ENCODE results near the gene STXBP4. TPM values are rescaled to one million over a fixed set of nuclear protein-coding genes. Genes with fewer than 3 reads are reported as not detected.
A peak's percentile ranks its signal among the peaks of the same experiment; 100 is the strongest.

Gene STXBP4, protein sequence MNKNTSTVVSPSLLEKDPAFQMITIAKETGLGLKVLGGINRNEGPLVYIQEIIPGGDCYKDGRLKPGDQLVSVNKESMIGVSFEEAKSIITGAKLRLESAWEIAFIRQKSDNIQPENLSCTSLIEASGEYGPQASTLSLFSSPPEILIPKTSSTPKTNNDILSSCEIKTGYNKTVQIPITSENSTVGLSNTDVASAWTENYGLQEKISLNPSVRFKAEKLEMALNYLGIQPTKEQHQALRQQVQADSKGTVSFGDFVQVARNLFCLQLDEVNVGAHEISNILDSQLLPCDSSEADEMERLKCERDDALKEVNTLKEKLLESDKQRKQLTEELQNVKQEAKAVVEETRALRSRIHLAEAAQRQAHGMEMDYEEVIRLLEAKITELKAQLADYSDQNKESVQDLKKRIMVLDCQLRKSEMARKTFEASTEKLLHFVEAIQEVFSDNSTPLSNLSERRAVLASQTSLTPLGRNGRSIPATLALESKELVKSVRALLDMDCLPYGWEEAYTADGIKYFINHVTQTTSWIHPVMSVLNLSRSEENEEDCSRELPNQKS
- polyA plus RNA-seq (2013, experiment 1 of 2; ENCODE audit: insufficient read length) = 3.2 TPM
- 3.2 TPM for polyA plus RNA-seq (2013, experiment 2 of 2; ENCODE audit: insufficient read length)

DNA sequence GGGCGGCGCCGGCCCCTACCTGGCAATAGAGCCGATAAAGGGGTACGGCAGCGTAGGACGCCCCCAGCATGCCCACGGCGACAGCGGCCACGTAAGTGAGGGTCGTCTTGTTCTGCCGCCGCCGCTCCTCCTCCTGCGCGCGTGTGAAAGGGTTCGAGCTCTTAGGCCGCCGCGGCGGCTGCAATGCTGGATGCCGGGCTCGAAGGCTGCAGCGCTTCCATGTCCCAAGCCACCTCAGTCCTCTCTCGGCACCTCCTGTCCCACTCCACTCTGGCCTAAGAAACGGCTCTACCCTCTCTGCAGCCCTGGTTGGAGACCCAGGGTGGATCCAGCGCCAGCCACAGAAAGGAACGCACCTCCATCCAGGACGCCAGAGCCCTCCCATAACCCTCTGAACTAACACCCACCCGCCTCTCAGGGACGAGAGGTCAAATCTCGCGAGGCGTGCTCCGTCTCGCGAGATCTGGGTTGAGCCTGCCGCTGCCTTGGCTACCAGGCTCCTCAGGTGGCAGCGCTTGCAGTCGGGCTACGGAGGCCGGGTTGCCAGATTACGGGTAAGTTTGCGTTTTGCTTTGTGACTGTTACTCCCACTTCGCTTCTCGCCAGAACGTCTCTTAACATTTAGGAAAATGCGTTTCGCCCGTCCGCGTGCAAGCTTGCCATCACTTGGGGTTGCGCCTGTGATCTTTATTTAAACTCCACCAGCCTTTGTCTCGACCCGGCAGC is at the start of gene STXBP4, which contains the start of gene COX11:
Gene STXBP4 (plus strand): TSS at position 504 of the 726 bp plus-strand sequence. CDS start 17,455 bp downstream, outside the sequence.
Gene COX11 (minus strand): TSS at position 393 of the 726 bp plus-strand sequence. CDS start 8 bp downstream, at position 385.
- peak; percentile 96 for DNase-seq

DNA sequence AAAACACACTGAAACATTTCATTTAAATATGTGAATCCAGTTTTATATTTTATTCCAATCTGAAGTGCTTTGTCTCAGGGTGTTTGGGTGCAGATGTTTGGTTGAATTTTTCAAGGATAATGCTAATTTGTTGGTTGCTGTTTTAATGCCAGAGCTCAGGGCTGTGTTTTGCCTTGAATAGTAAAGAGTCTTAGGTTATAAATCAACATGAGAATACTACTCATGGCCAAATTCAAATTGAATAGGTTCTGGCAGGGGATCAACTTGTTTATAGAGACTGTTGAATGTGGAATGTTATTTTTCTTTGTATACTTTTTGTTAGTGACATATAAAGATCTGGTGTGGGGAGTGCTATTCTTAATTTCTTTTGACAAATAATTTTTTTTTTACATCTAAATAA is 49.1 kb upstream of the STXBP4 start:
- no peak for DNase-seq

DNA sequence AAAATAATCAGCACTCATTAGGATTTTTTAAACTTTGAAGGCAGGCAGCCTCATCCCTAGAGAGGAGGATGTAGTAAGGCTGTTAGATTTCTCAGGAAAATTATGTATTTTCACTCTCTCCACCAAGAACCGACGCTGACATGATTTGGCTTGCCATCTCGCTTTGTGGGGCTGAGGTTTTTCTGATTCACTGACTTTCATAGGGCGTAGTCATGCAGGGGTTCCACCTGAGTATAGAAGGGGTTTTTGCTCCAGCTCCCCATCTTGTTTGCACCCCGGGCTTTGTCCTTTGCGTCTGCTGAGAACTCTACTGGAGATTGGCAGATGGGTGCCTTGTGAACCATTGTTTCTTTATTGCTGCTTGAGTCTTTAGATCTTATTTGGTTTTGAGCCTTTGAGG is 47.7 kb upstream of the STXBP4 start:
- DNase-seq = no peak

DNA sequence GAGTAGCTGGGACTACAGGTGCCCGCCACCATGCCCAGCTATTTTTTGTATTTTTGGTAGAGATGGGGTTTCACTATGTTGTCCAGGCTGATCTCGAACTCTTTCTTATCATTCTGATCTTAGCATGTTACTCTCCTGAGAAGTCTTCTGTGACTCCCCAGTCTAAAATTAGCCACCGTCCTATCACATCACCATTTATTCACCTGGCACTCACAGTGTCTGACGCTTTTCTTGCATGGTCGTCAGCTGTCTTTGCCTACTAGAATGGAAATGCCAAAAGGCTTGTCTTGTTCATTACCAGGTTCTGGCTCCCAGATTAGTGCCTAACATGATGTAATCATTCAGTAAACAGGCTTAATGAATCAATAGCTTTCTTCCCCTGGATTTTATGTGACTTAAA is 44.2 kb upstream of the STXBP4 start:
- DNase-seq = no peak

DNA sequence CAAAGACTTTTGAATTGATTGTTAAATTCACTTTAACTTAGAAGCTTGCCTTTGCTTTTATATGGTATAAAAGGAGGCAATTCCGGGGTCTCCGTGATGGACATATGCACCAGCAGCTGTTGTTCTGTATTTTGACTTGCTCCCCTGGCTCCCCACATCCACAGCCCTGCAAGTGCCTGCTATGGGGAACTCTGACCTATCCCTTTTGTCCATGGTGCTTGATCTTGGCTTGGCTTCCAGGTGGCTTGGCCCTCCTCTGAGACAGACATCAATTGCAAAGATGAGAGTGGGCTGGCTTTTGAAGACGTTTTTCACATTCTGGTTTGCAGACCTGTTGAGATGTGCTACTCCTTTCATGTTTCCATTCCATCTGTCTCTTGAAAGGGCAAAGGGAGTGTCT is 41.0 kb upstream of the STXBP4 start:
- no peak for DNase-seq

DNA sequence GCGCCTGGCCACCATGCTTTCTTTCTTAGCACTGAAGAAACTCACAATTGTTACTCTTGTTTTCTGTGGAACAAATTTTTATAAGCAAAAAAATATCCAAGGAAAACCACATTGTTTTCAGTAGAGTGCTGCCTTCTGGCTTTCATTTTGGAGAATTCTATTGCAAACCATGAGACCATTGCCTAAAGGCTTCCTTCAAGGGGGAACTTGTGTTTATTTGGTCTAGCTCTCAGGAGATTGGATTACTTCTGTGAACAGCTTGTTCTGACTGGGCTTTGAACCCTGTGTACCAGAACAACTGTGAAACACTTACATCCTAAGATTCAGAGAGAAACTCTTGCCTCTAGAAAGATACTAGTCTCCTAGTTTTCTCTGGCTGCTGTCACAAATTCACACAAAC is 35.9 kb upstream of the STXBP4 start:
- no peak for DNase-seq

DNA sequence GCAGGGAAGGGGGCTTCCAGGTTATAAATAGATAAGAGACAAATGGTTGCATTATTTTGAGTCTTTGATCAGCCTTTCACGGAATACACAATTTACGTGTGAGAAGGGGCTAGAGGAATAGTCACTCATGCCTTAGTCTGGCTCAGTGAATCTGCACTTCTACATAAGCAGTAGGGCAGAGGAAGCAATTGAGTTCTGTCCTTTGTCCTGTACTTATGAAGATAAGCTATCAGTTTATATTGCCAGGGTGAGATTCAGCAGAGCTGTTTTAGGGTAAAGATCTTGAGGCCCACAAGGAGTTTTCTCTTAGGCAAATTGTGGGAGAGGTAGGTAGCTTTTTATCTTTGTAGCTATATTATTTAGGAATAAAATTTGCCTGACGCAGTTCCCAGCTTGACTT is 34.6 kb upstream of the STXBP4 start:
- DNase-seq = no peak

DNA sequence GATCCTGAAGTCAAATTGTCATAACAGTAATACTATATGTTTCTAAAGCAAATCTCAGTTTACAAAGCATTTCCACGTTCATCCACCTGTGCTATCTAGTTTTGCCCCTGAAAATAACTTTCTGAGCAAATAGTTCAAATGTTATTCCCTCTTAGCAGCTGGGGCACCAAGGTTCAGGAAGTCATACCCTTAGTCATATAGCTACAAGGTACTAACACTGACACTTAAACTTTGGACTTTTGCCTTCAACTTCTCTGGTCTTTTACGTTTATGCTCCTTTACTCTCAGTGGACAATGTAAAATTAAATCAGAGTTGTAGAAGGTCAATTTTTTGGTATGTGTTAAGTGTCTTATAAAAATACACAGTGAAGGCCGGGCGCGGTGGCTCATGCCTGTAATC is 33.1 kb upstream of the STXBP4 start:
- no peak for DNase-seq

DNA sequence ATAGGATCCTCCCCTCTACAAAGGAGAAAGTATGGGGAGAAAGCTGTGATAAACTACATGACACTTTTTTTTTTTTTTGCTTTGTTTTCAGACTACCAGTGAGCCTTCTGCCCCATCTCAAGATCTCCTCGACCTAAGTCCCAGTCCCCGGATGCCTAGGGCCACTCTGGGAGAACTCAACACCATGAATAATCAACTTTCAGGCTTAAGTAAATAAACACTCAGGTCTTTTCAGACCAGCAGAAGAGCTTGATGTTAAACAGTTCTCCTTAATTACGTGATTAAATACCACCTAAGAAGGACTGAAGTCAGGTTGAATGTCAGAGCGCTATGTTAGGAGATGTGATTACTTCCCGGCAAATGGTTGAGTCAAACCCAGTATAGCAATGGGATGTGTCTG is 31.5 kb upstream of the STXBP4 start:
- DNase-seq = no peak

DNA sequence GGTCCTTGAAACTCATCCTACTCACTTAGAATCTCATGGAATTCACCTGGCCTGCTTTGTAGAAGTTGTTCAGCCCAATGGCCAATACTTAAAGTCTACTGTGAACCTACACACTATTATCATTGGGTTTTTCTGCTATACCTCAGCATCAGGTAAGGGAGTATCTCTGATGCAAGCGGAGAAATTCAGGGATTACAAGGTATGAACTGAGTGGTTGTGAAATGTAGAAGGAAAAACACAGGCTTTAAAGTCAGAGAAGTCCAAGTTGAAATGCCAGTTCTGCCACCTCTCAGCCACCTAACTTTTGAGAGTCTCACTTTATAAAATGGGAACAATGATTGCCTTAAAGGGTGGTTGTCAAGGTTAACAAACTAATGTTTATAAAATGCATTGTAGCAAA is 31.1 kb upstream of the STXBP4 start:
- DNase-seq = no peak

DNA sequence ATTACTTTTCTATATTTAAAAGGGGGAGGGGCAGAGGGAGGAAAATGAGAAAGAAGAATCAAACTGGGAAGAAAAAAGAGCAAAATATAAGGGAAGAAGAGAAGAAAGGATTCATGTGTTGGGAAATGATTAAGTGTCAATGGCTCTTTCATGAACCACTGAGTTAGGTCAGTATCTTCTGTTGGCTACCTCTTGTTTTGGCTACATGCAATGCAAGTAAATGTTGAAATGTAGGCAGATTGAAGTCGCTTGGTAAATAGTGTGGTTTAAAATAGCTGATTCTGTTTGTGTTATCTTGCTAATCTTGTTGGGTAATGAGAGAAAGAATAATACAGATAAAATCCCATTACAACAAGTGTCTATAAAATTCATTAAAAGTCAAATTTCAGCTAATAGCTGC is 27.3 kb upstream of the STXBP4 start:
- no peak for DNase-seq

DNA sequence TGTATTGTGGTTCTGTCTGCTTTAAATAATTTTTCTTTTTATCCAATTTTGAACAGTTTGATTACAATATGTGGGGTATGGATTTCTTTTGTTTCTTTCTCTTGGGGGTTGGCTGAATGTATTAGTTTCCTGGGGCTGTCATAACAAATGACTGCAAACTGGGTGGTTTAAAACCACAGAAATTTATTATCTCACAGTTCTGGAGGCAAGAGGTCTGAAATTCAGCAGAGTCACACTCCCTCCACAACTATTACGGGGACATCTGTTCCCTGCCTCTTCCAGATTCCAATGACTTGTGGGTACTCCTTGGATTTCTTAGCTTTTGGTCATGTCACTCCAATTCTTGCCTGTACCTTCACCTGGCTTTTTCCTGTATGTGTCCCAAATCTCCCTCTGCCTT is 23.8 kb upstream of the STXBP4 start:
- peak; percentile 64 for DNase-seq

DNA sequence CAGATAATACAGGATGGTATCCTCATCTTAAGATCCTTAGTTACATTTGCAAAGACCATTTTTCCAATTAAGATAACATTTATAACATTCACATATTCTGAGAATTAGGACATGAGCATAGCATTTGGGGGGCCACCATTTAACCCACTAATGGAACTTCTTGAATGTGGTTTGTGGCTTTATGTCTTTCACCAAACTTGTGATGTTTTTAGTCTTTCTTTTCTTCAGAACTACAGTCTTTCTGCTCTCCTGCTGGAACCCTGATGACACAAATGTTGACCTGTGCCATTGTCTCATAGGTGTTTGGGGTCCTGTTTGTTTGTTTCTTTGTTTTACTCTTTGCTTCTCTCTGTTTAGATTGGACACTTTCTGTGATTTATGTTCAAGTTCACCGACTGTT is 23.3 kb upstream of the STXBP4 start:
- no peak for DNase-seq

DNA sequence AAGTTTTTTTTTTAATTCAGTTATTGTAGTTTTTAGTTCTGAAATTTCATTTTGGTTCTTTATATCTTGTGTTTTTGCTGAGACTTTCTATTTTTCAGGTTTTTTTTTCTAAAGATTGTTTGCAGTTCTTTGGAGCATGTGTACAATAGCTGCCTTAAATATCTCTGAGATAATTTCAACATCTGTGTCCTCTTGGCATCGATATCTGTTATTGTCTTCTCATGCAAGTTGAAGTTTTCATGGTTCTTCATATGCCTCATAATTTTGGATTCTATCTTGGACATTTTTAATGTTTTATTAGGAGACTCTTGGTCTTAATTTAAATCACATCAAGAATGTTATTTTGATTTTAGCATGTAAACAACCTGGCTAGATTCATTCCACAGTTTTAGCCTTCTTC is 22.9 kb upstream of the STXBP4 start:
- DNase-seq = no peak

DNA sequence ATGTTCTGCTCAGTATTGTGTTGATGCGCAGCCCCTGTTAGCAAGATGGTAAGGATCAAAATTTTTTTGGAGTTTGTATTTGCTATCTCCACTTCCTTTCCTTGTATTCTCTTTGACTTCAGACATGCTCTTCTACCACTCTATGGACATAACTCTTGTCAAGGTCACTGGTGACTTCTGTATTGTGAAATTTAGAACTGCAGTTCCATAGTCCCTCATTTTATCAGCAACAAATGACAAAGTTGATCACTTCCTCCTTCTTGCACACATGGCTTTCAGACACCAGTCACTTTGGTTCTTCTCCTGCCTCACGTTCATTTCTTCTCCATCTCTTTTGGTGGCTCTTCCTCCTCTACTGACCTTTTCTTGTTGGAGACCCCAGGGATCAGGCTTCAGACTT is 21.2 kb upstream of the STXBP4 start:
- DNase-seq = no peak

DNA sequence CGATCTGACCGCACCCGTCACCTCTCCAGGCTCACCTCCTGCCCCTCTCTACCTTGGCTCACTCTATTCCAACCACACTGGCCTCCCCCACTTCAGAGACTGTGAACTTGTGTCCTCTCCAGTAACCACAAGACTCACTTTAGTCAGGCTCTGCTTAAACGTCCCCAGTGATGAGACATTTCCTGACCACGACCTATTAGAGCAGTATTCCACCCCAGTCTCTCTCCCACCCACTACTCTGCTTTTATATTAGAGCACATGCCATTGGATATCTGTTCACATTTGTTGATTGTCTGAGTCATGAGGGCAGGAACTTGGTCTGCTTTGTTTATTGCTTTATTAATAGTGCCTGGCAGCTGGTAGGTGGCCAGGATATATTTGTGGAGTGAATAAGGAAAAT is 20.2 kb upstream of the STXBP4 start:
- DNase-seq = peak; percentile 87

DNA sequence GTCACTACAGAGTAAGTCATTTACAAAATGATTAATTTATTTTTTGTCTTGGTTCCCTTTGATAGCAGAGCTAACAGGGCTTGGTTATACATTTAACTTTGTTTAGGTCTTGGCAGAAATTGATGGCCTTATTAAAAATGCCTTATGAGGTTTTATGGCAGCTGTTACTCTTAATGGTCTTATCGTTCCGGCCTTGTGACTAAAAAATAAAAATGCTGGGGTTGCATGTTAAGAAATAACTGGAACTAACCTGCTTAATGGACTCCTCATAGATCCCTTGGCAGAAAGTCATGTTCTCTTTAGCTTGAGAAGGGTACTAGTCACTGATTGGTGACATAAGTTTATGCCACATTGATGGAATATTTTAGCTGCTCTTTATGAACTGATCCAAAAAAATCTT is 18.4 kb upstream of the STXBP4 start:
- DNase-seq = no peak

DNA sequence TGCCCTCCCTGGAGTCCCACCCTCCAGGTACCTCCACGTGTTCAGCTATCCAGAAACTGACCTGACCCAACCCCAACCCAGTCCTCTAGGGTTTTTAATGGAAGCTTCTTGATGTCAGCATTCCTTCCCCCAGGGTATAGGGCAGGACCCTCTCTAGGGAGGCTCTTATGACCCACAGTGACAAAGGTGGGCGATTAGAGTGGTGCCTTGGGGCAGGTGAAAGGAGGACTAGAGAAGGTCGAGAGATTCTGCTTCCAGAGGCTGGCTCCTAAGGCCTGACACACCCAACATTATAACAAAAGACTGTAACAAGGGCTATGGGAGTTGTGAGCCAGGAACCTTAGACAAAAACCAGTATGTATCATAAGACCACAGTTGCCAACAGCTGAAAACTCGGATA is 17.3 kb upstream of the STXBP4 start:
- no peak for DNase-seq

DNA sequence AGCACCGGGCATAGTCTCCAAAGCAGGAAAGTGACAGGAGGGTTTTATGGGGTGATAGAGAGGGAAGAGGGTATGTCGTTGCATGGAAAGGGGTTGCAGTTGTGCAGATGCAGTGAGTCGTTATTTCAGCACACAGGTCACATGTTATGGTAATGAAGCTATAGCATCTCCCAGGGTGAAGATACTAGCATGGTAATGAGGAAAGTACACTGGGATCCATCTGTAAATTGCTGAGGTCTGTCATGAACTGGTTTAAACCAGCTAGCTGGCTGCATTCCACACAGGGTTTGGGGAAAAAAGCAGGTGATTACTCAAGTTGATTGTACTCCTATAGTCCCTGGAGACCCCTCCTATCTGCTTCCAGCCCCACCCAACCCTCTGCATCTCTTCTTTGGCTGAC is 11.8 kb upstream of the STXBP4 start:
- no peak for DNase-seq

DNA sequence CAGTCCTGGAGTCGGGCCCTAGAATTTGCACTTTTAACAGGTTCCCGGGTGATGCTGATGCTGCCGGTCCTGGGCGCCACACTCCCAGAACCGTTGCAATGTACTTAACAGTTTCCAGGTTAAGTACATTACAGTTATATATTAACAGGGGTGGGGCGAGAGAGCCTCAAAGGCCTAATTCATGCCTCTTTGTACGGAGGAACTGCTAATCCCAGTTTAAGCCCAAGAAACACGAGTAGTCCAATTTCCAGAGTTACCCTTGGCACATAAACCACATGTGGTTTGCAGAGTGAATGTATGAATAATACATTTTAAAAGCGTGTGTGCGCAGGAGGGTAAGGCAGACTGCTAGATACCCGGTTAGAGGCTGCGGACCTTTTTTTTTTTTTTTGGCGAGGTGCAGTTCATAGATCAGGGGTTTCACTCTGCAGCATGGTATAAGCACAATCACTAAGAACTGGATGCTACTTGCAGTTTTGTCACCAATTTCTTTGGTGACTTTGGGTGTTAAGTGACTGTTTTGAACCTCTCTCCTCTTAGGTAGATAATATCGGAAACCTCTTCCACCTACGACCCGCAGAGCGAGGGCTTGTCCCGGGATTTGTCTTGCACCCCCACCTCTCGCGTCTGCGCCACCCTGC is 824 bp upstream of the STXBP4 start:
- DNase-seq = peak; percentile 20

DNA sequence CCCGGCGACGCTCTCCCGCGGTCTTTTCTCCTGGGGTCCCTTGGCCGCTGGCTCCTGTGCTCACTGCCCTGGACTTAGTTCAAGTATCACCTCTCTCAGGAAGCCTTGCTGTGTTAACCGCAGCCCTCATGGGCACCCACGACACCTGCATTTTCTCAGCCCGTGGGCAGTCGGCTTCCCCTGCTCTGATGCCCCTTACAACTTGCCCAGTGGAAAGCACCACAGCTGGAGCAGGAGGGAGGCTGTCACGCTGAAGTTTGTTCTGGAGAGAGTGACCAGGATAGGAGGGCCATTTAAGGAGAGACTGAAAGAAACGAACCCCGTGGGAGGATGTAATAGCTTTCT is 395 bp downstream of the STXBP4 start:
- peak; percentile 26 for DNase-seq

DNA sequence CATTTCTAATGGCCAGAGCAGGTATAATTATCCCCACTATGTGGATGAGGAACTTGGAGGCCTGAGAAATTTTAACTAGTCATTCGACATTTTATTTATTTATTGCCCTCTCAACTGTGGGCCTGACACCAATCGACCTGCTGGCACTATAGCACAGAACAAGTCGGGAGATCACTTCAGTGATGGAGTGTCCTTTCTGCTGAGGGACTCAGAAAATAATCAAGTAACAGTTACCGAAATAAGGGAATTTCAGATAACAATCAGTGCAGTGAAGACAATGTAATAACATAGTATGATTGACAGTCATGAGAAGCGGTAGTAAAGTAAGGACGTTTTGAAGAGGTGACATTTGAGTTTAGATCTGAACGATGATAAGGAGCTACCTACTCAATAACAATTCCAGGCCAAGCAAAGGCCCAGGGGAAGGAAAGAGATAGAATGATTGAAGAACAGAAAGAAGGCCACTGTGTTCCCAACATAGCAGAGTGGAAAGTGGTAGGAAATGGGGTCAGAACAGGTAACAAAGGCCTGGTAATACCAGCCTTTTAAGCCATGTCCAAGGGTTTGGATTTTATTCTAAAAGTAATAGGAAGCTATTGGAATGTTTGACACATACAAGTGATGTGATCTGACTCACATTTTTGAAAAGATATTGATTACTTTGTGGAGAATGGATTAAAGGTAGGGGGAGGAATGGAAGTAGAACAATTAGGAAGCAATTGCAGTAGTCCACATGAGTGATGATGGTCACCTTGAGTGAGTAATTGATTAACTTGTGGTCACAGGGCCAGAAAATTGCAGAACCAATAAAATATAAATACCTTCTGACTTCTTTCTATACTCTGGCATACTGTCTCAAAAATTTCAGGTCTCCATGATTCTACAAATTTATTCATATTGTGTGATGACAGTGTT is 1.4 kb downstream of the STXBP4 start:
- DNase-seq = no peak
